Kidney (tissue), 14 donors: ENCODE results near the gene TNFRSF18. TPM values are rescaled to one million over a fixed set of nuclear protein-coding genes. Genes with fewer than 3 reads are reported as not detected.

ENCODE experiments used
- DNase-seq, 5 donors: peaks; one replicate each; pipeline ENCODE4 v3.0.0-alpha.2; 2013 to 2020
- FAIRE-seq: peaks from 2 replicates; lab custom pipeline; 2012; peaks lifted over from hg19 to GRCh38; lab: Jason Lieb, UNC
- H3K27ac ChIP-seq, 2 donors: one replicate each; pipeline ENCODE4 v1.7.0; 2013; ENCODE audit warnings: low read depth in 2 of 2, low read length in 2 of 2, inconsistent platforms in 1 of 2
- H3K27me3 ChIP-seq: one replicate; pipeline ENCODE4 v1.7.1; 2013; ENCODE audit warnings: low read length, inconsistent platforms; ENCODE audit not compliant: control insufficient read depth, insufficient read depth
- H3K36me3 ChIP-seq, 3 donors: one replicate each; pipeline versions ENCODE4 v1.7.0 to v1.7.1; 2013; ENCODE audit warnings: low read length in 3 of 3, control low read depth in 1 of 3, inconsistent platforms in 1 of 3; ENCODE audit not compliant: insufficient read depth in 3 of 3, control insufficient read depth in 2 of 3
- H3K4me1 ChIP-seq, 3 donors: one replicate each; pipeline versions ENCODE4 v1.7.0 to v1.7.1; 2013; ENCODE audit warnings: low read length in 3 of 3, inconsistent platforms in 1 of 3, low read depth in 1 of 3; ENCODE audit not compliant: control insufficient read depth in 2 of 3, insufficient read depth in 2 of 3
- H3K4me3 ChIP-seq, 3 donors: one replicate each; pipeline versions ENCODE4 v1.7.0 to v1.8.1; 2013; ENCODE audit warnings: low read length in 3 of 3, control low read depth in 1 of 3, inconsistent platforms in 1 of 3
- H3K9ac ChIP-seq, 3 donors: one replicate each; pipeline versions ENCODE4 v1.7.0 to v1.7.1; 2013; ENCODE audit warnings: low read length in 3 of 3, control low read depth in 1 of 3, inconsistent platforms in 1 of 3
- H3K9me3 ChIP-seq, 3 donors: one replicate each; pipeline versions ENCODE4 v1.7.0 to v1.7.1; 2013; ENCODE audit warnings: low read length in 3 of 3, control low read depth in 1 of 3, inconsistent platforms in 1 of 3; ENCODE audit not compliant: control insufficient read depth in 2 of 3, insufficient read depth in 1 of 3
- intact Hi-C: fragments of 100-400 bp; cut with DNase I; formaldehyde crosslinking; loops from one replicate; pipeline ENCODE4 v1.11.1; 2022
- microRNA-seq: library from miRNA; unstranded; fragments of <30 nt; microRNA quantifications from one replicate; pipeline ENCODE4 v1.2.0, GENCODE V29; 2020
- polyA plus RNA-seq: library from polyadenylated mRNA; stranded (reverse); fragments of 350-450 nt; fragmentation: Illumina TruSeq; extraction: RNeasy Lipid Tissue Mini Kit (QIAGEN cat#74804); gene quantifications from one replicate; pipeline ENCODE4 v1.2.3, GENCODE V29; 2014; ENCODE audit warnings: low read depth, low replicate concordance; ENCODE audit not compliant: insufficient read depth
- total RNA-seq: library from RNA; stranded (reverse); fragmentation: NEBNext Ultra II Directional; extraction: Animal tissue kit (Norgen Biotek cat#: 25700); gene quantifications from one replicate; pipeline ENCODE4 v1.2.1, GENCODE V29; 2021
- TF ChIP-seq, protein P1 (sequence below): IDR thresholded peaks from 3 replicates; pipeline ENCODE4 v1.5.1; 2012; ENCODE audit warnings: mild to moderate bottlenecking, moderate library complexity, borderline replicate concordance; ENCODE audit not compliant: insufficient read depth; ENCODE audit errors: extremely low read depth
- donor health status: control.
- donor health status: control.
- donor health status: control.
- donor health status: control.
- donor health status: control.
- donor health status: DM: yes; HTN: yes; CAD: no.
- donor health status: Normal renal cell carcinoma (clear cell type).

The TNFRSF18 gene
- total and polyA plus RNA-seq, 2 donors from 2014 or later = 8.1 TPM; not detected in 1

DNA sequence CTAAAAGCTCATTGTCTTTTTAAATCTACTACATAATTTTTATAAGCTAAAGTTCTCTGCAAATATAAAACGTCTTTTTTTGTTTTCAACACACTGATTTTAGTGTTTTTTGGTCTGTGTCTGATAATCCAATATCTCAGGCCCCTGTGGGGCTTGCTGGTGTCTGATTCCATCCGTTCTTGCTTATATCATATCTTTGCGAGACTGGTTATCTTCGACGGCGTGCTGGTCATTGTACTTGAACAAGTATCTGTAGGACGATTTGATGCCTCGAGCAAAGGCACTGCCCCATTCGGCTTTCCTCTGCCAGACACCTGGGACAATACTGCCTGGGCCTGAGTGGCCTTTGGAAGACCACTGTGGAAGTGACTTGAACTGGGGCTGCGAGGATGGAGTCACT is 51.1 kb downstream of the TNFRSF18 start:
- no peak overlapping the region for H3K27ac ChIP-seq
- TF ChIP-seq, protein P1, sequence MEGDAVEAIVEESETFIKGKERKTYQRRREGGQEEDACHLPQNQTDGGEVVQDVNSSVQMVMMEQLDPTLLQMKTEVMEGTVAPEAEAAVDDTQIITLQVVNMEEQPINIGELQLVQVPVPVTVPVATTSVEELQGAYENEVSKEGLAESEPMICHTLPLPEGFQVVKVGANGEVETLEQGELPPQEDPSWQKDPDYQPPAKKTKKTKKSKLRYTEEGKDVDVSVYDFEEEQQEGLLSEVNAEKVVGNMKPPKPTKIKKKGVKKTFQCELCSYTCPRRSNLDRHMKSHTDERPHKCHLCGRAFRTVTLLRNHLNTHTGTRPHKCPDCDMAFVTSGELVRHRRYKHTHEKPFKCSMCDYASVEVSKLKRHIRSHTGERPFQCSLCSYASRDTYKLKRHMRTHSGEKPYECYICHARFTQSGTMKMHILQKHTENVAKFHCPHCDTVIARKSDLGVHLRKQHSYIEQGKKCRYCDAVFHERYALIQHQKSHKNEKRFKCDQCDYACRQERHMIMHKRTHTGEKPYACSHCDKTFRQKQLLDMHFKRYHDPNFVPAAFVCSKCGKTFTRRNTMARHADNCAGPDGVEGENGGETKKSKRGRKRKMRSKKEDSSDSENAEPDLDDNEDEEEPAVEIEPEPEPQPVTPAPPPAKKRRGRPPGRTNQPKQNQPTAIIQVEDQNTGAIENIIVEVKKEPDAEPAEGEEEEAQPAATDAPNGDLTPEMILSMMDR = no peak
- H3K27me3 ChIP-seq = no peaks in the 10 kb centered on the region
- DNase-seq = no peak
- intact Hi-C loops = no loop called here
- no peaks in the 10 kb centered on the region for H3K36me3 ChIP-seq
- H3K4me3 ChIP-seq = no peak overlapping the region
- no peaks in the 10 kb centered on the region for H3K9me3 ChIP-seq
- H3K4me1 ChIP-seq = peaks cover 0 to 8% (median 0%) of the 10 kb centered on the region in 3 donors
- no peak overlapping the region for H3K9ac ChIP-seq
- FAIRE-seq = no peak

DNA sequence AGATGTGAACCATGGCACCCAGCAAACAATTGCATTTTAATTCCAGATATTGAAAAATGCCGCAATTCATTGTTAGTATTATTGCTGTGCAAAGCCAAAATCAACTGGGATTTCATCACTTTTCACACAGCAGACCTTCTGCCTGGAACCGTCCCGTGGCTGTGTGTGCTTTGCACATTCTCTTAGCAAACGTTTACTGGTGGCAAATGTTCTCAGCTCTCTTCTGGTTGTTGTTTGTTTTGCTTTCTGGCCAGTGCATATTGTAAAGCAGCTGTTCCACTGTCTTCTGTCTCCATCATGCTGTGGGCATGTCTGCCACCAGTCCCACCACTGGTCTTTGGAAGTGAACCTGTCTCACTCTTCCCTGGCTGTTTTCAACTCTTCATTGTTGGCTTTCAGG is 52.5 kb downstream of the TNFRSF18 start:
- Histone ChIP-seq H3K27ac (no peak overlapping the region), H3K27me3 (no peaks in the 10 kb centered on the region), H3K36me3 (no peaks in the 10 kb centered on the region), H3K9me3 (no peaks in the 10 kb centered on the region), H3K4me1 (peaks cover 0 to 8% (median 0%) of the 10 kb centered on the region in 3 donors), H3K4me3 (no peak overlapping the region), H3K9ac (no peak overlapping the region)
- DNase-seq (no peak), FAIRE-seq (no peak)
- TF ChIP-seq, protein P1 = no peak
- intact Hi-C loops = no loop called here

Small RNAs within 50 kb of the gene (microRNA-seq; reads per million reads assigned to microRNA genes)
- gene MIR200A = 3,223 reads per million, percentile 88 among the genes with 10 or more reads in this experiment
- 20,848 reads per million, percentile 96 among the genes with 10 or more reads in this experiment for gene MIR200B
- 1,770 reads per million, percentile 84 among the genes with 10 or more reads in this experiment for gene MIR429

Other genes with a start within 250 kb of the TNFRSF18 start
- gene NOC2L, start 247.3 kb downstream of the TNFRSF18 start, total RNA-seq = 65.5 TPM
- 42.4 TPM for gene NOC2L, start 247.3 kb downstream of the TNFRSF18 start, polyA plus RNA-seq
- gene KLHL17, start 246.0 kb downstream of the TNFRSF18 start, total RNA-seq = 11.5 TPM
- gene KLHL17, start 246.0 kb downstream of the TNFRSF18 start, polyA plus RNA-seq = 6.9 TPM
- 14.3 TPM for gene PLEKHN1, start 240.1 kb downstream of the TNFRSF18 start, total RNA-seq
- not detected for gene PLEKHN1, start 240.1 kb downstream of the TNFRSF18 start, polyA plus RNA-seq
- gene PERM1, start 224.5 kb downstream of the TNFRSF18 start, total RNA-seq = 0.25 TPM
- 0.86 TPM for gene PERM1, start 224.5 kb downstream of the TNFRSF18 start, polyA plus RNA-seq
- gene HES4, start 206.5 kb downstream of the TNFRSF18 start, total RNA-seq = 32.0 TPM
- 15.8 TPM for gene HES4, start 206.5 kb downstream of the TNFRSF18 start, polyA plus RNA-seq
- gene ISG15, start 193.1 kb downstream of the TNFRSF18 start, total RNA-seq = 23.9 TPM
- 65.9 TPM for gene ISG15, start 193.1 kb downstream of the TNFRSF18 start, polyA plus RNA-seq
- gene AGRN, start 186.5 kb downstream of the TNFRSF18 start, total RNA-seq = 261 TPM
- gene AGRN, start 186.5 kb downstream of the TNFRSF18 start, polyA plus RNA-seq = 78.5 TPM
- 2.3 TPM for gene RNF223, start 132.3 kb downstream of the TNFRSF18 start, total RNA-seq
- gene RNF223, start 132.3 kb downstream of the TNFRSF18 start, polyA plus RNA-seq = 0.28 TPM
- gene C1orf159, start 90.5 kb downstream of the TNFRSF18 start, total RNA-seq = 14.8 TPM
- 8.6 TPM for gene C1orf159, start 90.5 kb downstream of the TNFRSF18 start, polyA plus RNA-seq
- gene TTLL10, start 32.7 kb downstream of the TNFRSF18 start, total RNA-seq = 1.5 TPM
- not detected for gene TTLL10, start 32.7 kb downstream of the TNFRSF18 start, polyA plus RNA-seq
- 5.1 TPM for gene TNFRSF4, start 7.6 kb upstream of the TNFRSF18 start, total RNA-seq
- gene TNFRSF4, start 7.6 kb upstream of the TNFRSF18 start, polyA plus RNA-seq = 3.3 TPM
- 160 TPM for gene SDF4, start 25.4 kb upstream of the TNFRSF18 start, total RNA-seq
- gene SDF4, start 25.4 kb upstream of the TNFRSF18 start, polyA plus RNA-seq = 143 TPM
- 20.3 TPM for gene B3GALT6, start 25.6 kb upstream of the TNFRSF18 start, total RNA-seq
- gene B3GALT6, start 25.6 kb upstream of the TNFRSF18 start, polyA plus RNA-seq = 13.7 TPM
- 3.1 TPM for gene C1QTNF12, start 40.1 kb upstream of the TNFRSF18 start, total RNA-seq
- gene C1QTNF12, start 40.1 kb upstream of the TNFRSF18 start, polyA plus RNA-seq = 9.9 TPM
- 56.6 TPM for gene UBE2J2, start 67.3 kb upstream of the TNFRSF18 start, total RNA-seq
- gene UBE2J2, start 67.3 kb upstream of the TNFRSF18 start, polyA plus RNA-seq = 57.4 TPM
- gene SCNN1D, start 73.8 kb upstream of the TNFRSF18 start, total RNA-seq = 4.6 TPM
- gene SCNN1D, start 73.8 kb upstream of the TNFRSF18 start, polyA plus RNA-seq = 4.6 TPM
- 39.5 TPM for gene ACAP3, start 101.3 kb upstream of the TNFRSF18 start, total RNA-seq
- 15.9 TPM for gene ACAP3, start 101.3 kb upstream of the TNFRSF18 start, polyA plus RNA-seq
- gene PUSL1, start 102.0 kb upstream of the TNFRSF18 start, total RNA-seq = 12.6 TPM
- gene PUSL1, start 102.0 kb upstream of the TNFRSF18 start, polyA plus RNA-seq = 13.9 TPM
- 100 TPM for gene INTS11, start 118.1 kb upstream of the TNFRSF18 start, total RNA-seq
- gene INTS11, start 118.1 kb upstream of the TNFRSF18 start, polyA plus RNA-seq = 73.6 TPM
- 21.9 TPM for gene CPTP, start 118.2 kb upstream of the TNFRSF18 start, total RNA-seq
- 51.5 TPM for gene CPTP, start 118.2 kb upstream of the TNFRSF18 start, polyA plus RNA-seq
- gene TAS1R3, start 124.7 kb upstream of the TNFRSF18 start, total RNA-seq = 1.3 TPM
- 0.15 TPM for gene TAS1R3, start 124.7 kb upstream of the TNFRSF18 start, polyA plus RNA-seq
- gene DVL1, start 142.8 kb upstream of the TNFRSF18 start, total RNA-seq = 55.0 TPM
- gene DVL1, start 142.8 kb upstream of the TNFRSF18 start, polyA plus RNA-seq = 32.5 TPM
- 26.0 TPM for gene MXRA8, start 152.0 kb upstream of the TNFRSF18 start, total RNA-seq
- 64.7 TPM for gene MXRA8, start 152.0 kb upstream of the TNFRSF18 start, polyA plus RNA-seq
- gene AURKAIP1, start 168.6 kb upstream of the TNFRSF18 start, total RNA-seq = 111 TPM
- 359 TPM for gene AURKAIP1, start 168.6 kb upstream of the TNFRSF18 start, polyA plus RNA-seq
- 199 TPM for gene CCNL2, start 192.7 kb upstream of the TNFRSF18 start, total RNA-seq
- gene CCNL2, start 192.7 kb upstream of the TNFRSF18 start, polyA plus RNA-seq = 72.0 TPM
- gene MRPL20, start 200.7 kb upstream of the TNFRSF18 start, total RNA-seq = 103 TPM
- 221 TPM for gene MRPL20, start 200.7 kb upstream of the TNFRSF18 start, polyA plus RNA-seq
- gene ANKRD65, start 214.7 kb upstream of the TNFRSF18 start, total RNA-seq = 5.2 TPM
- gene ANKRD65, start 214.7 kb upstream of the TNFRSF18 start, polyA plus RNA-seq = 7.1 TPM
- 116 TPM for gene VWA1, start 229.1 kb upstream of the TNFRSF18 start, total RNA-seq
- 103 TPM for gene VWA1, start 229.1 kb upstream of the TNFRSF18 start, polyA plus RNA-seq
- gene ATAD3C, start 243.1 kb upstream of the TNFRSF18 start, total RNA-seq = 10.0 TPM
- 14.3 TPM for gene ATAD3C, start 243.1 kb upstream of the TNFRSF18 start, polyA plus RNA-seq